Measurements from ENCODE around the gene KCNH8. TPM values are rescaled to one million over a fixed set of nuclear protein-coding genes. Genes with fewer than 3 reads are reported as not detected.

The KCNH8 gene
- total RNA-seq, 1 experiment from 2014 or later: 0.19 TPM

DNA sequence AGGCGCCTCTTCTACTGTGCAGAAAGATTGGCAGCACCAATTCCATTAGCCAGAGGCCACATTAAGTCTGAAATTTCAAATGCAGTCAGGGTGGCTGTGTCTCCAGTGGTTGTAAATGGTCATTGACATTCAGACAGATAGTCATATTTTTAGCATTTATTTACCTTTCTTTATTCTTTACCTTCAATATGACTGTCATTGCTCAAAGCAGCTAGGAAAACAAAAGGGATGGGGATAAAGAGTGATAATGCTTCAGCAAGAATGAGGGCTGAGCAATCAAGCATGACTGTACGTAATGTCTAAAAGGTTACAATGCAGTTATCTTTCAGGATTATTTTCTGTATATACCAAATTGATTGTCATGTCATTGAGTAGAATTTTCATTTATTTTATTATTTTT, 425.3 kb downstream of the KCNH8 start:
- 0 out of 2 replicates have a peak, but pooled peaks cover 2% of the 10 kb centered on the region for H3K9me3 ChIP-seq (ENCODE audit: low read length)
- H3K4me2 ChIP-seq (ENCODE audit: low read depth, low read length, poor library complexity, severe bottlenecking): no peak overlapping the region
- no peak overlapping the region for H3K9ac ChIP-seq (ENCODE audit: low read length)
- H4K20me1 ChIP-seq (ENCODE audit: insufficient read depth, low read depth, low read length): no peaks in the 10 kb centered on the region
- no peak for DNase-seq
- H3K4me1 ChIP-seq (ENCODE audit: low read length): no peaks in the 10 kb centered on the region
- no peaks in the 10 kb centered on the region for H3K9me2 ChIP-seq (replicated peaks; ENCODE audit: insufficient read depth, low read length)
- no peak overlapping the region for H2AFZ ChIP-seq (ENCODE audit: low read length)
- no peak overlapping the region for H3K27ac ChIP-seq (ENCODE audit: low read length)
- H3K79me2 ChIP-seq (ENCODE audit: low read length): no peaks in the 10 kb centered on the region
- no peaks in the 10 kb centered on the region for H3K36me3 ChIP-seq (ENCODE audit: insufficient read depth, low read length)
- H3K27me3 ChIP-seq (ENCODE audit: low read length): no peaks in the 10 kb centered on the region
- no peak overlapping the region for H3K4me3 ChIP-seq (ENCODE audit: low read length)

DNA sequence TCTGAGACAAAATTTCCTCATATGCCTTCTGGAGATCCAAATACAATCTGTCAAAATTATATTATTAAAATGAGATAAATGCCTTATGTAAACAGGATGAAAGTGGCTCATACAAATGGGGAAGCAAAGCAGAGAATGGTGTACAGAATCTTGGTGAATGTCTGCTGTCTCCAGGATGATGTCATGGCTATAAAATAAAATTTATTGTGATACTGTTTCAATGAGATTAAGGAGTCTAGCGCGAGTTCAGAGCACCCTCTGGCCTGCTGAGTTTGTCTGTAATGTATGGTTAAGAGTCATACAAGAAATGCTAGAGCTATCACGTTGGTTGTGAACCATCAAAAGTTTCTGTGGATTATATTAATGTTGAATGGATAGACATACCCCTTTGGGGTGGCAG, 426.0 kb downstream of the KCNH8 start:
- DNase-seq: no peak
- Histone ChIP-seq H4K20me1 (ENCODE audit: insufficient read depth, low read depth, low read length) (no peaks in the 10 kb centered on the region), H3K4me2 (ENCODE audit: low read depth, low read length, poor library complexity, severe bottlenecking) (no peak overlapping the region), H3K9me3 (ENCODE audit: low read length) (0 out of 2 replicates have a peak, but pooled peaks cover 2% of the 10 kb centered on the region), H3K9me2 (replicated peaks; ENCODE audit: insufficient read depth, low read length) (no peaks in the 10 kb centered on the region), H3K4me3 (ENCODE audit: low read length) (no peak overlapping the region), H3K9ac (ENCODE audit: low read length) (no peak overlapping the region), H3K27me3 (ENCODE audit: low read length) (no peaks in the 10 kb centered on the region), H3K4me1 (ENCODE audit: low read length) (no peaks in the 10 kb centered on the region), H3K79me2 (ENCODE audit: low read length) (no peaks in the 10 kb centered on the region), H3K36me3 (ENCODE audit: insufficient read depth, low read length) (no peaks in the 10 kb centered on the region), H3K27ac (ENCODE audit: low read length) (no peak overlapping the region), H2AFZ (ENCODE audit: low read length) (no peak overlapping the region)

GRCh38 chr3:19576343-19576742, 428.0 kb downstream of the KCNH8 start:
- Histone ChIP-seq H3K9me2 (replicated peaks; ENCODE audit: insufficient read depth, low read length) (no peaks in the 10 kb centered on the region), H3K9me3 (ENCODE audit: low read length) (0 out of 2 replicates have a peak, but pooled peaks cover 2% of the 10 kb centered on the region), H3K4me1 (ENCODE audit: low read length) (no peaks in the 10 kb centered on the region), H4K20me1 (ENCODE audit: insufficient read depth, low read depth, low read length) (no peaks in the 10 kb centered on the region), H2AFZ (ENCODE audit: low read length) (no peak overlapping the region), H3K27me3 (ENCODE audit: low read length) (no peaks in the 10 kb centered on the region), H3K9ac (ENCODE audit: low read length) (no peak overlapping the region), H3K4me2 (ENCODE audit: low read depth, low read length, poor library complexity, severe bottlenecking) (no peak overlapping the region), H3K4me3 (ENCODE audit: low read length) (no peak overlapping the region), H3K36me3 (ENCODE audit: insufficient read depth, low read length) (no peaks in the 10 kb centered on the region), H3K27ac (ENCODE audit: low read length) (no peak overlapping the region), H3K79me2 (ENCODE audit: low read length) (no peaks in the 10 kb centered on the region)
- DNase-seq: no peak

Small RNA genes within 50 kb of the gene (small RNA-seq; reads per million reads assigned to genes)
- gene MIR4791: not detected
